HepG2 (cell line): Measurements from ENCODE around the gene CATSPERD. TPM values are rescaled to one million over a fixed set of nuclear protein-coding genes. Genes with fewer than 3 reads are reported as not detected.

Experiments
- CERS6 ChIP-seq: sonication (generic); formaldehyde crosslinking; IDR thresholded peaks from 2 replicates; pipeline ENCODE4 v1.5.0; 2020; ENCODE audit warnings: missing genetic modification reagents
- EZH2 ChIP-seq: conservative IDR thresholded peaks from 2 replicates; pipeline ENCODE4 v1.6.1; 2012; ENCODE audit warnings: mild to moderate bottlenecking, low read depth, low read length, moderate library complexity
- FOSL2 ChIP-seq: sonication (generic); formaldehyde crosslinking; IDR thresholded peaks from 2 replicates; pipeline ENCODE4 v1.4.0; 2020; ENCODE audit warnings: missing genetic modification reagents
- IRF2 ChIP-seq: IDR thresholded peaks from 2 replicates; pipeline ENCODE4 v1.6.1; 2018; ENCODE audit warnings: missing genetic modification reagents, missing compliant biosample characterization
- KLF16 ChIP-seq, 2 experiments: sonication (generic) in 1 of 2; formaldehyde crosslinking in 1 of 2; IDR thresholded peaks; 2 replicates each; pipeline versions ENCODE4 v1.6.1 to v1.8.0; 2016 to 2023; ENCODE audit warnings: missing genetic modification reagents in 2 of 2, missing compliant biosample characterization in 1 of 2
- MED8 ChIP-seq: sonication (generic); formaldehyde crosslinking; IDR thresholded peaks from 2 replicates; pipeline ENCODE4 v1.8.1; 2023; ENCODE audit warnings: mild to moderate bottlenecking, missing genetic modification reagents; ENCODE audit not compliant: insufficient replicate concordance
- NR2F2 ChIP-seq: IDR thresholded peaks from 2 replicates; pipeline ENCODE4 v1.6.1; 2012; ENCODE audit warnings: low read depth, inconsistent platforms, borderline replicate concordance
- TEAD3 ChIP-seq: optimal IDR thresholded peaks from 2 replicates; pipeline ENCODE3; 2016; ENCODE audit warnings: borderline replicate concordance
- ZBTB34 ChIP-seq: sonication (generic); formaldehyde crosslinking; IDR thresholded peaks from 2 replicates; pipeline ENCODE4 v1.8.0; 2022; ENCODE audit warnings: mild to moderate bottlenecking, missing genetic modification reagents
- ZBTB38 ChIP-seq: sonication (generic); formaldehyde crosslinking; IDR thresholded peaks from 2 replicates; pipeline ENCODE4 v1.5.1; 2020; ENCODE audit warnings: mild to moderate bottlenecking, missing genetic modification reagents
- ZEB1 ChIP-seq: IDR thresholded peaks from 2 replicates; pipeline ENCODE4 v1.6.1; 2012; ENCODE audit warnings: mild to moderate bottlenecking, low read depth, inconsistent platforms; ENCODE audit not compliant: insufficient replicate concordance
- ZKSCAN8 ChIP-seq: IDR thresholded peaks from 2 replicates; pipeline ENCODE4 v1.6.1; 2016; ENCODE audit warnings: borderline replicate concordance, missing genetic modification reagents, missing compliant biosample characterization
- ZNF142 ChIP-seq: sonication (generic); formaldehyde crosslinking; IDR thresholded peaks from 2 replicates; pipeline ENCODE4 v1.4.0; 2020; ENCODE audit warnings: missing genetic modification reagents
- ZNF326 ChIP-seq: sonication (generic); formaldehyde crosslinking; IDR thresholded peaks from 2 replicates; pipeline ENCODE4 v1.4.0; 2020; ENCODE audit warnings: missing genetic modification reagents, borderline replicate concordance
- ZNF550 ChIP-seq: sonication (generic); formaldehyde crosslinking; IDR thresholded peaks from 2 replicates; pipeline ENCODE4 v1.4.0; 2020; ENCODE audit warnings: mild to moderate bottlenecking, missing genetic modification reagents, borderline replicate concordance
- ZNF567 ChIP-seq: sonication (generic); formaldehyde crosslinking; IDR thresholded peaks from 2 replicates; pipeline ENCODE4 v1.8.1; 2023; ENCODE audit warnings: mild to moderate bottlenecking, missing genetic modification reagents, borderline replicate concordance
- ZNF777 ChIP-seq: sonication (generic); formaldehyde crosslinking; IDR thresholded peaks from 2 replicates; pipeline ENCODE4 v1.4.0; 2020; ENCODE audit warnings: missing genetic modification reagents
- ZSCAN22 ChIP-seq: sonication (generic); formaldehyde crosslinking; IDR thresholded peaks from 2 replicates; pipeline ENCODE4 v1.4.0; 2020; ENCODE audit warnings: mild to moderate bottlenecking, missing genetic modification reagents
- polyA plus RNA-seq, 8 experiments: library from polyadenylated mRNA; depleted of rRNA in 3 of 8; stranded (reverse) in 7 of 8; unstranded in 1 of 8; fragments of >200 nt; fragmentation: Illumina TruSeq in 4 of 8; extraction: Trizol in 4 of 8; gene quantifications; 2 replicates each; pipeline versions ENCODE4 v1.2.1 to v1.2.3, GENCODE V29; 2011 to 2016; ENCODE audit warnings: low read depth in 4 of 8, missing spikeins in 1 of 8, mixed read lengths in 1 of 8; ENCODE audit not compliant: insufficient read depth in 1 of 8
- total RNA-seq, 5 experiments: library from RNA; depleted of rRNA; stranded (reverse); fragments of >200 nt; fragmentation: Illumina TruSeq; extraction: Trizol; gene quantifications; 2 replicates each; pipeline ENCODE4 v1.2.3, GENCODE V29; 2016; ENCODE audit warnings: low read depth in 1 of 5
- TF ChIP-seq, protein P1 (sequence below): sonication (generic); formaldehyde crosslinking; IDR thresholded peaks from 2 replicates; pipeline ENCODE4 v1.4.0; 2020; ENCODE audit warnings: mild to moderate bottlenecking, missing genetic modification reagents
- TF ChIP-seq, protein P2 (sequence below): sonication (generic); formaldehyde crosslinking; IDR thresholded peaks from 2 replicates; pipeline ENCODE4 v1.4.0; 2020; ENCODE audit warnings: missing genetic modification reagents, low read depth, mild to moderate bottlenecking, borderline replicate concordance

The CATSPERD gene
- total and polyA plus RNA-seq, 2 of the 13 experiments (the other 11 are each of a cell fraction or from before 2014, with no cell fraction given) = 0.04 TPM; not detected in 1

DNA sequence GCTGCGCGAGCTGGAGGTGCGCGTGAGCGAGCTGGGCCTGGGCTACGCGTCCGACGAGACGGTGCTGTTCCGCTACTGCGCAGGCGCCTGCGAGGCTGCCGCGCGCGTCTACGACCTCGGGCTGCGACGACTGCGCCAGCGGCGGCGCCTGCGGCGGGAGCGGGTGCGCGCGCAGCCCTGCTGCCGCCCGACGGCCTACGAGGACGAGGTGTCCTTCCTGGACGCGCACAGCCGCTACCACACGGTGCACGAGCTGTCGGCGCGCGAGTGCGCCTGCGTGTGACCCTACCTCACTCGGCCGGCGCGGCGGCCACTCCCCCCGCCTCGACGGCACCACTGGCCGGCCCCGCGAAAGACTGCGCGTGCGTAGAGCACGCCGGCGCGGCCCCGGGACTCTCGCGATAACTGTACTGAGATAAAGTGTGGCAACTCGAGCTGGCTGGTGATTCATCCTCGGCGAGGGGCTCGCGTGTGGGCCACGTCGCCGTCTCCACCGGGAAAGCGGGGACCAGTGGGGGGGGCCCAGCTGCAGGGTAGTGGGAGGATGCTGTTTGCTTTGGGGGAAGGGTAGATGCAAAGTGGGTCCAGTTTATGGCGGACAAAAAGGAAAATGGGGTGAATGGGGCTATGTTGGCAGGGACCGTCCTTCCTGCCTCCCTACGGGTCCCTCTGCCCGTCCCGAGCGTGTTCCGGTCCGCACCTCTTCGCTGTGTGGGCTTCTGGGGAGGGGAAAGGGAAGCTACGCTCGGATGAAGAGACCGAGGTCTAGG is 107.6 kb downstream of the CATSPERD start (continued):
- TF ChIP-seq NR2F2 (peak; percentile 75; the same call in 1 of the 2 replicates), FOSL2 (CRISPR knock-in tag) (peak; percentile 99), ZEB1 (peak; percentile 48), ZSCAN22 (no peak), ZNF550 (no peak), CERS6 (no peak), TEAD3 (CRISPR knock-in tag) (peak; percentile 70), ZNF142 (no peak), ZBTB34 (peak; percentile 69; the same call in 1 of the 2 replicates), ZNF567 (0 out of 2 replicates have a peak, but pooled peaks have one; percentile 28), KLF16 (CRISPR knock-in tag; IDR thresholded peaks at IDR 0.05) (peak; percentile 25 to 95; a peak in 2 of 4 replicates), MED8 (CRISPR knock-in tag) (peak; percentile 71), ZBTB38 (CRISPR knock-in tag) (peak; percentile 85), ZKSCAN8 (CRISPR knock-in tag) (0 out of 2 replicates have a peak, but pooled peaks have one; percentile 76), ZNF326 (peak; percentile 100), EZH2 (no peak), IRF2 (CRISPR knock-in tag) (peak; percentile 60), ZNF777 (CRISPR knock-in tag) (peak; percentile 100)
- TF ChIP-seq, protein P1, sequence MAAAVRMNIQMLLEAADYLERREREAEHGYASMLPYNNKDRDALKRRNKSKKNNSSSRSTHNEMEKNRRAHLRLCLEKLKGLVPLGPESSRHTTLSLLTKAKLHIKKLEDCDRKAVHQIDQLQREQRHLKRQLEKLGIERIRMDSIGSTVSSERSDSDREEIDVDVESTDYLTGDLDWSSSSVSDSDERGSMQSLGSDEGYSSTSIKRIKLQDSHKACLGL (CRISPR knock-in tag) = peak; percentile 84
- TF ChIP-seq, protein P2, sequence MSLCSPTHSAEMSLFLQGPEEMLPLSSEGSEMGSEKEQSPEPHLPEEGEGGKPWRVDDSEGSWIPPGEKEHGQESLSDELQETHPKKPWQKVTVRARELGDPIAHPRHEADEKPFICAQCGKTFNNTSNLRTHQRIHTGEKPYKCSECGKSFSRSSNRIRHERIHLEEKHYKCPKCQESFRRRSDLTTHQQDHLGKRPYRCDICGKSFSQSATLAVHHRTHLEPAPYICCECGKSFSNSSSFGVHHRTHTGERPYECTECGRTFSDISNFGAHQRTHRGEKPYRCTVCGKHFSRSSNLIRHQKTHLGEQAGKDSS (CRISPR knock-in tag) = peak; percentile 85; the same call in 1 of the 2 replicates
